Astrocyte of the spinal cord (primary cell): ENCODE results near the gene SLC1A7.
"Not testable (repeated sequence)": the region's sequence is repeated elsewhere in the genome, so short reads cannot be mapped to it uniquely, and the experiment has no call there.

Experiments
- DNase-seq: peaks from one replicate; pipeline ENCODE4 v3.0.0; 2011; ENCODE audit warnings: low read depth, low spot score
- H3K4me3 ChIP-seq: 2 replicates; pipeline ENCODE4 v1.5.1; 2011; ENCODE audit warnings: low read depth, mild to moderate bottlenecking, low read length, moderate library complexity
- CTCF ChIP-seq: IDR thresholded peaks from 2 replicates; pipeline ENCODE4 v1.5.1; 2012; ENCODE audit warnings: low read depth, mild to moderate bottlenecking, low read length, inconsistent platforms
- in situ Hi-C: cut with HindIII; loops from 2 replicates; pipeline ENCODE4 v1.10.0; 2017; ENCODE audit warnings: low sequenced_read_pairs

The SLC1A7 gene

GRCh38 chr1:53142226-53142853 is at the start of gene SLC1A7:
SLC1A7 (minus strand) TSS chr1:53142638; CDS start chr1:53142449, 189 bp downstream.
- no peak for TF ChIP-seq CTCF
- in situ Hi-C loops, result no loop called here
- H3K4me3 ChIP-seq, result no peak within 1 kb of the TSS
- DNase-seq, result no peak

GRCh38 chr1:53190210-53190611 is 47.8 kb upstream of the SLC1A7 start:
- in situ Hi-C loops, result no loop called here
- H3K4me3 ChIP-seq, result no peak overlapping the region
- DNase-seq, result no peak
- peak; percentile 19 for TF ChIP-seq CTCF

- no peak overlapping the region for H3K4me3 ChIP-seq
- no peak for DNase-seq
- in situ Hi-C loops, result no loop called here
- no peak for TF ChIP-seq CTCF
Measured at GRCh38 chr1:53189061-53189460, 46.6 kb upstream of the SLC1A7 start.

- DNase-seq, result no peak
- no peak for TF ChIP-seq CTCF
- H3K4me3 ChIP-seq, result no peak overlapping the region
- in situ Hi-C loops, result no loop called here
Measured at GRCh38 chr1:53188099-53188498, 45.7 kb upstream of the SLC1A7 start.

GRCh38 chr1:53187401-53187800 is 45.0 kb upstream of the SLC1A7 start:
- no peak for DNase-seq
- TF ChIP-seq CTCF, result no peak
- no peak overlapping the region for H3K4me3 ChIP-seq
- in situ Hi-C loops, result no loop called here

GRCh38 chr1:53186533-53186932 is 44.1 kb upstream of the SLC1A7 start:
- in situ Hi-C loops, result no loop called here
- no peak overlapping the region for H3K4me3 ChIP-seq
- no peak for DNase-seq
- no peak for TF ChIP-seq CTCF

- in situ Hi-C loops, DNase-seq, H3K4me3 ChIP-seq: not testable (repeated sequence)
Measured at GRCh38 chr1:53185955-53186297, 43.5 kb upstream of the SLC1A7 start.
